Body of pancreas (tissue), 4 donors: Measurements from ENCODE around the gene ITGAX.

Experiments
- CTCF ChIP-seq, 7 experiments: fragments of 450-650 bp in 4 of 7; fragments of 200-600 bp in 3 of 7; sonication (generic) in 3 of 7; IDR thresholded peaks; one replicate each; pipeline ENCODE4 v1.5.1; 2016 to 2019; ENCODE audit warnings: antibody characterized with exemption in 7 of 7
- POLR2A ChIP-seq, 3 donors: fragments of 450-650 bp; IDR thresholded peaks; one replicate each; pipeline ENCODE4 v1.6.1; 2016; ENCODE audit warnings: antibody characterized with exemption in 3 of 3, mild to moderate bottlenecking in 2 of 3

GRCh38 chr16:31412750-31413149 lies 57.8 kb downstream of the ITGAX start:
- TF ChIP-seq CTCF (IDR thresholded peaks at IDR 0.05) = no peak
- no peak for TF ChIP-seq POLR2A (IDR thresholded peaks at IDR 0.05)
